GM23338 (cell line): Measurements from ENCODE around the gene STAMBPL1.

ENCODE experiments used
- CREB1 ChIP-seq: fragments of 250-450 bp; sonication (Bioruptor Pico); IDR thresholded peaks from 2 replicates; pipeline ENCODE4 v1.5.0; 2020; ENCODE audit warnings: low read depth, mild to moderate bottlenecking, moderate library complexity
- CTCF ChIP-seq, 2 experiments: fragments of 200-600 bp in 1 of 2; sonication (generic) in 1 of 2; conservative IDR thresholded peaks; 2 replicates each; pipeline versions ENCODE4 v1.5.1 to v1.6.1; 2016 to 2017; ENCODE audit warnings: antibody characterized with exemption in 2 of 2, low read depth in 2 of 2, mild to moderate bottlenecking in 2 of 2, moderate library complexity in 1 of 2
- ETS1 ChIP-seq: IDR thresholded peaks from 2 replicates; pipeline ENCODE4 v1.6.1; 2016; ENCODE audit warnings: antibody characterized with exemption
- EZH2 ChIP-seq: fragments of 200-600 bp; sonication (generic); IDR thresholded peaks from one replicate; pipeline ENCODE4 v1.8.0; 2017; ENCODE audit warnings: antibody characterized with exemption, mild to moderate bottlenecking, low read depth; ENCODE audit not compliant: unreplicated experiment
- EZH2phosphoT487 ChIP-seq: fragments of 200-600 bp; sonication (generic); IDR thresholded peaks from one replicate; pipeline ENCODE4 v1.8.1; 2018; ENCODE audit warnings: antibody characterized with exemption; ENCODE audit not compliant: unreplicated experiment
- JUNB ChIP-seq: IDR thresholded peaks from one replicate; pipeline ENCODE4 v1.6.1; 2016; ENCODE audit warnings: antibody characterized with exemption; ENCODE audit not compliant: unreplicated experiment
- POLR2AphosphoS5 ChIP-seq: IDR thresholded peaks from 2 replicates; pipeline ENCODE4 v1.6.1; 2016; ENCODE audit warnings: antibody characterized with exemption, low read depth
- STAT1 ChIP-seq: IDR thresholded peaks from one replicate; pipeline ENCODE4 v1.6.1; 2016; ENCODE audit warnings: antibody characterized with exemption; ENCODE audit not compliant: unreplicated experiment
- TF ChIP-seq, protein P1 (sequence below): IDR thresholded peaks from one replicate; pipeline ENCODE4 v1.6.1; 2018; ENCODE audit warnings: antibody characterized with exemption; ENCODE audit not compliant: unreplicated experiment
- TF ChIP-seq, protein P2 (sequence below): fragments of 250-450 bp; sonication (Bioruptor Pico); IDR thresholded peaks from 2 replicates; pipeline ENCODE4 v1.5.0; 2020; ENCODE audit warnings: mild to moderate bottlenecking, moderate library complexity

DNA sequence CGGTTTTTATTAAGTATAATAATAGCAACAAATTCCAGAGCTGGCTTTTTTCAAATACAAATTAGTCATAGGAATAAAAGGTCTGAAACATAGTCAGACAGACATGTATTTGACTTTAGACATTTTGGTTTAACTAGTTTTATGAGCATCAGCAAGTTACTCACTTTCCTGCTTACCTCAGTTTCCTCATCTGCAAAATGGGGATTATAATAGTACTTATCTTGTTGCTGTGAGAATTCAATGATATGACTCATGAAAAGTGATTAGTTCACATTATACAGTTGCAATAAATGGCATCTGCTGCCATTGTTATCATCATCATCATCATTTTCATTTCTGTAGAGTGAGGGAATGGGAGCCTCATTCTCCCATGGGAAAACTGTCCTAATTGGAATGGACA, 39.0 kb downstream of the STAMBPL1 start:
- TF ChIP-seq POLR2AphosphoS5 (no peak), CTCF (conservative IDR thresholded peaks at IDR 0.05; ENCODE audit: low read depth in 2 of 2) (no peak), EZH2 (no peak), CREB1 (CRISPR knock-in tag) (no peak), JUNB (no peak), STAT1 (no peak), EZH2phosphoT487 (no peak), ETS1 (no peak)
- TF ChIP-seq, protein P1, sequence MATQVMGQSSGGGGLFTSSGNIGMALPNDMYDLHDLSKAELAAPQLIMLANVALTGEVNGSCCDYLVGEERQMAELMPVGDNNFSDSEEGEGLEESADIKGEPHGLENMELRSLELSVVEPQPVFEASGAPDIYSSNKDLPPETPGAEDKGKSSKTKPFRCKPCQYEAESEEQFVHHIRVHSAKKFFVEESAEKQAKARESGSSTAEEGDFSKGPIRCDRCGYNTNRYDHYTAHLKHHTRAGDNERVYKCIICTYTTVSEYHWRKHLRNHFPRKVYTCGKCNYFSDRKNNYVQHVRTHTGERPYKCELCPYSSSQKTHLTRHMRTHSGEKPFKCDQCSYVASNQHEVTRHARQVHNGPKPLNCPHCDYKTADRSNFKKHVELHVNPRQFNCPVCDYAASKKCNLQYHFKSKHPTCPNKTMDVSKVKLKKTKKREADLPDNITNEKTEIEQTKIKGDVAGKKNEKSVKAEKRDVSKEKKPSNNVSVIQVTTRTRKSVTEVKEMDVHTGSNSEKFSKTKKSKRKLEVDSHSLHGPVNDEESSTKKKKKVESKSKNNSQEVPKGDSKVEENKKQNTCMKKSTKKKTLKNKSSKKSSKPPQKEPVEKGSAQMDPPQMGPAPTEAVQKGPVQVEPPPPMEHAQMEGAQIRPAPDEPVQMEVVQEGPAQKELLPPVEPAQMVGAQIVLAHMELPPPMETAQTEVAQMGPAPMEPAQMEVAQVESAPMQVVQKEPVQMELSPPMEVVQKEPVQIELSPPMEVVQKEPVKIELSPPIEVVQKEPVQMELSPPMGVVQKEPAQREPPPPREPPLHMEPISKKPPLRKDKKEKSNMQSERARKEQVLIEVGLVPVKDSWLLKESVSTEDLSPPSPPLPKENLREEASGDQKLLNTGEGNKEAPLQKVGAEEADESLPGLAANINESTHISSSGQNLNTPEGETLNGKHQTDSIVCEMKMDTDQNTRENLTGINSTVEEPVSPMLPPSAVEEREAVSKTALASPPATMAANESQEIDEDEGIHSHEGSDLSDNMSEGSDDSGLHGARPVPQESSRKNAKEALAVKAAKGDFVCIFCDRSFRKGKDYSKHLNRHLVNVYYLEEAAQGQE: no peak
- TF ChIP-seq, protein P2, sequence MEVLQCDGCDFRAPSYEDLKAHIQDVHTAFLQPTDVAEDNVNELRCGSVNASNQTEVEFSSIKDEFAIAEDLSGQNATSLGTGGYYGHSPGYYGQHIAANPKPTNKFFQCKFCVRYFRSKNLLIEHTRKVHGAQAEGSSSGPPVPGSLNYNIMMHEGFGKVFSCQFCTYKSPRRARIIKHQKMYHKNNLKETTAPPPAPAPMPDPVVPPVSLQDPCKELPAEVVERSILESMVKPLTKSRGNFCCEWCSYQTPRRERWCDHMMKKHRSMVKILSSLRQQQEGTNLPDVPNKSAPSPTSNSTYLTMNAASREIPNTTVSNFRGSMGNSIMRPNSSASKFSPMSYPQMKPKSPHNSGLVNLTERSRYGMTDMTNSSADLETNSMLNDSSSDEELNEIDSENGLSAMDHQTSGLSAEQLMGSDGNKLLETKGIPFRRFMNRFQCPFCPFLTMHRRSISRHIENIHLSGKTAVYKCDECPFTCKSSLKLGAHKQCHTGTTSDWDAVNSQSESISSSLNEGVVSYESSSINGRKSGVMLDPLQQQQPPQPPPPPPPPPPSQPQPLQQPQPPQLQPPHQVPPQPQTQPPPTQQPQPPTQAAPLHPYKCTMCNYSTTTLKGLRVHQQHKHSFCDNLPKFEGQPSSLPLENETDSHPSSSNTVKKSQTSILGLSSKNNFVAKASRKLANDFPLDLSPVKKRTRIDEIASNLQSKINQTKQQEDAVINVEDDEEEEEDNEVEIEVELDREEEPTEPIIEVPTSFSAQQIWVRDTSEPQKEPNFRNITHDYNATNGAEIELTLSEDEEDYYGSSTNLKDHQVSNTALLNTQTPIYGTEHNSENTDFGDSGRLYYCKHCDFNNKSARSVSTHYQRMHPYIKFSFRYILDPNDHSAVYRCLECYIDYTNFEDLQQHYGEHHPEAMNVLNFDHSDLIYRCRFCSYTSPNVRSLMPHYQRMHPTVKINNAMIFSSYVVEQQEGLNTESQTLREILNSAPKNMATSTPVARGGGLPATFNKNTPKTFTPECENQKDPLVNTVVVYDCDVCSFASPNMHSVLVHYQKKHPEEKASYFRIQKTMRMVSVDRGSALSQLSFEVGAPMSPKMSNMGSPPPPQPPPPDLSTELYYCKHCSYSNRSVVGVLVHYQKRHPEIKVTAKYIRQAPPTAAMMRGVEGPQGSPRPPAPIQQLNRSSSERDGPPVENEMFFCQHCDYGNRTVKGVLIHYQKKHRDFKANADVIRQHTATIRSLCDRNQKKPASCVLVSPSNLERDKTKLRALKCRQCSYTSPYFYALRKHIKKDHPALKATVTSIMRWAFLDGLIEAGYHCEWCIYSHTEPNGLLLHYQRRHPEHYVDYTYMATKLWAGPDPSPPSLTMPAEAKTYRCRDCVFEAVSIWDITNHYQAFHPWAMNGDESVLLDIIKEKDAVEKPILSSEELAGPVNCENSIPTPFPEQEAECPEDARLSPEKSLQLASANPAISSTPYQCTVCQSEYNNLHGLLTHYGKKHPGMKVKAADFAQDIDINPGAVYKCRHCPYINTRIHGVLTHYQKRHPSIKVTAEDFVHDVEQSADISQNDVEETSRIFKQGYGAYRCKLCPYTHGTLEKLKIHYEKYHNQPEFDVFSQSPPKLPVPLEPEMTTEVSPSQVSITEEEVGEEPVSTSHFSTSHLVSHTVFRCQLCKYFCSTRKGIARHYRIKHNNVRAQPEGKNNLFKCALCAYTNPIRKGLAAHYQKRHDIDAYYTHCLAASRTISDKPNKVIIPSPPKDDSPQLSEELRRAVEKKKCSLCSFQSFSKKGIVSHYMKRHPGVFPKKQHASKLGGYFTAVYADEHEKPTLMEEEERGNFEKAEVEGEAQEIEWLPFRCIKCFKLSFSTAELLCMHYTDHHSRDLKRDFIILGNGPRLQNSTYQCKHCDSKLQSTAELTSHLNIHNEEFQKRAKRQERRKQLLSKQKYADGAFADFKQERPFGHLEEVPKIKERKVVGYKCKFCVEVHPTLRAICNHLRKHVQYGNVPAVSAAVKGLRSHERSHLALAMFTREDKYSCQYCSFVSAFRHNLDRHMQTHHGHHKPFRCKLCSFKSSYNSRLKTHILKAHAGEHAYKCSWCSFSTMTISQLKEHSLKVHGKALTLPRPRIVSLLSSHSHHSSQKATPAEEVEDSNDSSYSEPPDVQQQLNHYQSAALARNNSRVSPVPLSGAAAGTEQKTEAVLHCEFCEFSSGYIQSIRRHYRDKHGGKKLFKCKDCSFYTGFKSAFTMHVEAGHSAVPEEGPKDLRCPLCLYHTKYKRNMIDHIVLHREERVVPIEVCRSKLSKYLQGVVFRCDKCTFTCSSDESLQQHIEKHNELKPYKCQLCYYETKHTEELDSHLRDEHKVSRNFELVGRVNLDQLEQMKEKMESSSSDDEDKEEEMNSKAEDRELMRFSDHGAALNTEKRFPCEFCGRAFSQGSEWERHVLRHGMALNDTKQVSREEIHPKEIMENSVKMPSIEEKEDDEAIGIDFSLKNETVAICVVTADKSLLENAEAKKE: no peak
